GM12875 (cell line): ENCODE results near the gene MEGF6.

Experiments used
- H3K4me3 ChIP-seq: one replicate; pipeline ENCODE4 v1.5.1; 2011; ENCODE audit warnings: low read depth, low read length, control low read depth
- TF ChIP-seq, protein P1 (sequence below): IDR thresholded peaks from 2 replicates; pipeline ENCODE4 v1.5.1; 2011; ENCODE audit warnings: low read depth, mild to moderate bottlenecking, control low read depth, inconsistent platforms, low read length, moderate library complexity, borderline replicate concordance; ENCODE audit not compliant: insufficient read depth

MEGF6 gene

GRCh38 chr1:3548895-3549294 is 62.4 kb downstream of the MEGF6 start:
- TF ChIP-seq, protein P1, sequence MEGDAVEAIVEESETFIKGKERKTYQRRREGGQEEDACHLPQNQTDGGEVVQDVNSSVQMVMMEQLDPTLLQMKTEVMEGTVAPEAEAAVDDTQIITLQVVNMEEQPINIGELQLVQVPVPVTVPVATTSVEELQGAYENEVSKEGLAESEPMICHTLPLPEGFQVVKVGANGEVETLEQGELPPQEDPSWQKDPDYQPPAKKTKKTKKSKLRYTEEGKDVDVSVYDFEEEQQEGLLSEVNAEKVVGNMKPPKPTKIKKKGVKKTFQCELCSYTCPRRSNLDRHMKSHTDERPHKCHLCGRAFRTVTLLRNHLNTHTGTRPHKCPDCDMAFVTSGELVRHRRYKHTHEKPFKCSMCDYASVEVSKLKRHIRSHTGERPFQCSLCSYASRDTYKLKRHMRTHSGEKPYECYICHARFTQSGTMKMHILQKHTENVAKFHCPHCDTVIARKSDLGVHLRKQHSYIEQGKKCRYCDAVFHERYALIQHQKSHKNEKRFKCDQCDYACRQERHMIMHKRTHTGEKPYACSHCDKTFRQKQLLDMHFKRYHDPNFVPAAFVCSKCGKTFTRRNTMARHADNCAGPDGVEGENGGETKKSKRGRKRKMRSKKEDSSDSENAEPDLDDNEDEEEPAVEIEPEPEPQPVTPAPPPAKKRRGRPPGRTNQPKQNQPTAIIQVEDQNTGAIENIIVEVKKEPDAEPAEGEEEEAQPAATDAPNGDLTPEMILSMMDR: no peak
- no peak overlapping the region for H3K4me3 ChIP-seq

DNA sequence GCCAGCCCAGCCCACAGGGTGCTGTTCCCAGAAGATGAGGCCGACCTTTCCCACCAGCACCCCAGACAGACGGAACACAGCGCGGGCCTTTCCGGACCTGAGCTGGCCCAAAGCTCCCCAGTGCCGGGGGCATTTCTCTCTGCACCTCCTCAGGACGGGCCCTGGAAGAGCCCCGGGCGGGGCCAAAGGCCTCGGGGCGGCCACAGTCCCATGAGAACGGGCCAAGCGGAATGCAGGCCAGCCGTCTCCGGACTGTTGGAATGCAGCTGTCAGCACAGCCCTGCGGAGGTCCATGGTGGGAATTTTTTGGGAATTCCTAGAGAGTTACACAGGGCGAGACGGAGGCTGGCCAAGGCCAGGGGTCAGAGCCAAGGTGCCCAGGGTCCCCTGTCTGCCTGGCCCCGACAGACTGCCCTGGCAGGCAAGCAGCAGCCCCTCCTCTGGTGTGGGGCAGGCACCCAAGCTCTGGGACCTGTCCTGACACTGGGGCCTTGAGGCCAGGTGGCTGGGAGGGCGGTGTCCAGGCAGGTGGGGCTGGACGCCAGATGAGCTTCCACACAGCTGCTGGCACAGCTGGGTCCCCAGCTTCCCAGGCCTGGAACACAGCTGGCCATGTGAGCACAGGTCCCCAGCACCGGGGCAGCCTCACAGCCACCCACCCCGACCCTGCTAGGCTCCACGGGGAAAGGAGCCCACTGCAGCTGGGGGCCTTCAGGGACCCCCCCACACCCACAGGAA is 63.0 kb downstream of the MEGF6 start:
- H3K4me3 ChIP-seq: no peak overlapping the region
- TF ChIP-seq, protein P1: no peak

- no peak overlapping the region for H3K4me3 ChIP-seq
- TF ChIP-seq, protein P1: no peak
These were observed 64.0 kb downstream of the MEGF6 start for GRCh38 chr1:3547055-3548005.

GRCh38 chr1:3546048-3546384 is 65.3 kb downstream of the MEGF6 start:
- TF ChIP-seq, protein P1: no peak
- H3K4me3 ChIP-seq: no peak overlapping the region

- TF ChIP-seq, protein P1: no peak
- H3K4me3 ChIP-seq: no peak overlapping the region
These were observed 65.8 kb downstream of the MEGF6 start for GRCh38 chr1:3545363-3546047.

- no peak overlapping the region for H3K4me3 ChIP-seq
- TF ChIP-seq, protein P1: no peak
These were observed 67.0 kb downstream of the MEGF6 start for GRCh38 chr1:3544040-3544977.
